PFSK-1 (cell line): ENCODE results near the gene NMT2.

Experiments
- POLR2AphosphoS5 ChIP-seq: IDR thresholded peaks from 2 replicates; pipeline ENCODE4 v1.6.1; 2012; ENCODE audit warnings: low read depth, mild to moderate bottlenecking, control low read depth, low read length, moderate library complexity
- SIN3A ChIP-seq: IDR thresholded peaks from 2 replicates; pipeline ENCODE4 v1.6.1; 2012; ENCODE audit warnings: mild to moderate bottlenecking, low read length, moderate library complexity, borderline replicate concordance; ENCODE audit not compliant: insufficient read depth
- TAF1 ChIP-seq: IDR thresholded peaks from 2 replicates; pipeline ENCODE4 v1.6.1; 2012; ENCODE audit warnings: low read length, control low read depth, borderline replicate concordance; ENCODE audit not compliant: insufficient read depth
- TF ChIP-seq, protein P1 (sequence below), 2 experiments: IDR thresholded peaks; 2 replicates each; pipeline versions ENCODE4 v1.6.1 to v1.8.0; 2011 to 2012; ENCODE audit warnings: low read depth in 2 of 2, low read length in 2 of 2, control low read depth in 1 of 2, inconsistent platforms in 1 of 2, mild to moderate bottlenecking in 1 of 2, moderate library complexity in 1 of 2; ENCODE audit not compliant: insufficient read depth in 1 of 2

DNA sequence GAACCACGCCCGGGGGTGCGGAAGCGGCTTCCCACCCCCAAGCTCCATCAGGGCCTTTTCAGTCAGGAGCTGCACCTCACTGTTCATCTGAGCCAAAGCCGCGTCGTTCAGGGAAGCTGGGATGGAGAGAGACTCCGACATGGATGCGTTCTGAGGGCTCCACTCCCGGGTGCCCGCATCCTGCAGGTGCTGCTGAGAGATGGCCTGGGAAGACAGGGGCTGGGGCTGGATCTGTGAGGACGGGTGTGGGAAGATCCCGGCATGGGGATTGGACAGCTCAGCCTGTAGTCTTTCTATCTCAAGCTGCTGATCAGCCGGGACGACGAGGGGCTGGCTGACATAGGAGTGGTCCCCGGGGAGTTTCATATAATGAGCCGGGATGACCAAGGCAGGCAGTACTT is 45.0 kb upstream of the NMT2 start:
- TF ChIP-seq, protein P1, sequence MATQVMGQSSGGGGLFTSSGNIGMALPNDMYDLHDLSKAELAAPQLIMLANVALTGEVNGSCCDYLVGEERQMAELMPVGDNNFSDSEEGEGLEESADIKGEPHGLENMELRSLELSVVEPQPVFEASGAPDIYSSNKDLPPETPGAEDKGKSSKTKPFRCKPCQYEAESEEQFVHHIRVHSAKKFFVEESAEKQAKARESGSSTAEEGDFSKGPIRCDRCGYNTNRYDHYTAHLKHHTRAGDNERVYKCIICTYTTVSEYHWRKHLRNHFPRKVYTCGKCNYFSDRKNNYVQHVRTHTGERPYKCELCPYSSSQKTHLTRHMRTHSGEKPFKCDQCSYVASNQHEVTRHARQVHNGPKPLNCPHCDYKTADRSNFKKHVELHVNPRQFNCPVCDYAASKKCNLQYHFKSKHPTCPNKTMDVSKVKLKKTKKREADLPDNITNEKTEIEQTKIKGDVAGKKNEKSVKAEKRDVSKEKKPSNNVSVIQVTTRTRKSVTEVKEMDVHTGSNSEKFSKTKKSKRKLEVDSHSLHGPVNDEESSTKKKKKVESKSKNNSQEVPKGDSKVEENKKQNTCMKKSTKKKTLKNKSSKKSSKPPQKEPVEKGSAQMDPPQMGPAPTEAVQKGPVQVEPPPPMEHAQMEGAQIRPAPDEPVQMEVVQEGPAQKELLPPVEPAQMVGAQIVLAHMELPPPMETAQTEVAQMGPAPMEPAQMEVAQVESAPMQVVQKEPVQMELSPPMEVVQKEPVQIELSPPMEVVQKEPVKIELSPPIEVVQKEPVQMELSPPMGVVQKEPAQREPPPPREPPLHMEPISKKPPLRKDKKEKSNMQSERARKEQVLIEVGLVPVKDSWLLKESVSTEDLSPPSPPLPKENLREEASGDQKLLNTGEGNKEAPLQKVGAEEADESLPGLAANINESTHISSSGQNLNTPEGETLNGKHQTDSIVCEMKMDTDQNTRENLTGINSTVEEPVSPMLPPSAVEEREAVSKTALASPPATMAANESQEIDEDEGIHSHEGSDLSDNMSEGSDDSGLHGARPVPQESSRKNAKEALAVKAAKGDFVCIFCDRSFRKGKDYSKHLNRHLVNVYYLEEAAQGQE (IDR thresholded peaks at IDR 0.05; ENCODE audit: insufficient read depth in 1 of 2, low read depth in 2 of 2, low read length in 2 of 2), result no peak
- TF ChIP-seq POLR2AphosphoS5 (no peak), TAF1 (no peak), SIN3A (no peak)
